Nephron (organoid): ENCODE results near the gene MYOM1.
"Not testable (repeated sequence)": the region's sequence is repeated elsewhere in the genome, so short reads cannot be mapped to it uniquely, and the experiment has no call there.

Experiments
- H3K27ac Mint-ChIP-seq, 3 experiments: 2 replicates each; pipeline ENCODE4 v1.8.0; 2020; ENCODE audit warnings: mixed read lengths in 3 of 3, mild to moderate bottlenecking in 2 of 3, moderate library complexity in 1 of 3
- H3K27me3 Mint-ChIP-seq: 2 replicates; pipeline ENCODE4 v1.8.0; 2021; ENCODE audit warnings: low read depth, mild to moderate bottlenecking, moderate library complexity, mixed read lengths
- H3K36me3 Mint-ChIP-seq: 2 replicates; pipeline ENCODE4 v1.8.0; 2020; ENCODE audit warnings: low read depth, mixed read lengths
- H3K4me1 Mint-ChIP-seq: 2 replicates; pipeline ENCODE4 v1.8.0; 2020; ENCODE audit warnings: mixed read lengths
- H3K4me3 Mint-ChIP-seq, 3 experiments: 2 replicates each; pipeline ENCODE4 v1.8.0; 2020; ENCODE audit warnings: mild to moderate bottlenecking in 3 of 3, mixed read lengths in 3 of 3, moderate library complexity in 2 of 3
- H3K9me3 Mint-ChIP-seq: 2 replicates; pipeline ENCODE4 v1.8.0; 2020; ENCODE audit warnings: mixed read lengths
- TF ChIP-seq, protein P1 (sequence below), 3 experiments: fragments of 200-600 bp; sonication (generic); IDR thresholded peaks; one replicate each; pipeline ENCODE4 v1.5.0; 2021; ENCODE audit warnings: antibody characterized with exemption in 3 of 3; ENCODE audit not compliant: unreplicated experiment in 3 of 3

MYOM1 gene

DNA sequence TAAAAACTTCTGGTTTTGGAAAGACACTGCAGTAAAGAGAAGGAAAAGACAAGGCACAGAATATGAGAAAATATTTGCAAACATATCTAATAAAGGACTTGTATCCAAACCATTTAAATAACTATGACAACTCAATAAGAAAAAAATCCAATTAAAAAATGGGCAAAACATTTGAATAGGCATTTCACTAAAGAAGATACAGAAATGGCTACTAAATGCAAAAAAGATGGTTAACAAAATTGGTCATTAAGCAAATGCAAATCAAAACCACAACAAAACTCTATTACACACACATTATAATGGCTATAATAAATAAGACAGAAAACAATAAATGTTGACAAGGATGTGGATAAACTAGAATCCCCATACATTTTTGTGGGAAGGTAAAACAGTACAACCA lies 14.5 kb downstream of the MYOM1 start:
- TF ChIP-seq, protein P1, sequence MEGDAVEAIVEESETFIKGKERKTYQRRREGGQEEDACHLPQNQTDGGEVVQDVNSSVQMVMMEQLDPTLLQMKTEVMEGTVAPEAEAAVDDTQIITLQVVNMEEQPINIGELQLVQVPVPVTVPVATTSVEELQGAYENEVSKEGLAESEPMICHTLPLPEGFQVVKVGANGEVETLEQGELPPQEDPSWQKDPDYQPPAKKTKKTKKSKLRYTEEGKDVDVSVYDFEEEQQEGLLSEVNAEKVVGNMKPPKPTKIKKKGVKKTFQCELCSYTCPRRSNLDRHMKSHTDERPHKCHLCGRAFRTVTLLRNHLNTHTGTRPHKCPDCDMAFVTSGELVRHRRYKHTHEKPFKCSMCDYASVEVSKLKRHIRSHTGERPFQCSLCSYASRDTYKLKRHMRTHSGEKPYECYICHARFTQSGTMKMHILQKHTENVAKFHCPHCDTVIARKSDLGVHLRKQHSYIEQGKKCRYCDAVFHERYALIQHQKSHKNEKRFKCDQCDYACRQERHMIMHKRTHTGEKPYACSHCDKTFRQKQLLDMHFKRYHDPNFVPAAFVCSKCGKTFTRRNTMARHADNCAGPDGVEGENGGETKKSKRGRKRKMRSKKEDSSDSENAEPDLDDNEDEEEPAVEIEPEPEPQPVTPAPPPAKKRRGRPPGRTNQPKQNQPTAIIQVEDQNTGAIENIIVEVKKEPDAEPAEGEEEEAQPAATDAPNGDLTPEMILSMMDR (IDR thresholded peaks at IDR 0.05; ENCODE audit: unreplicated experiment in 3 of 3), result no peak
- Mint-ChIP-seq H3K27me3 (no peaks in the 10 kb centered on the region), H3K27ac (no peak overlapping the region), H3K36me3 (peaks cover 11% of the 10 kb centered on the region), H3K4me1 (peaks cover 5% of the 10 kb centered on the region), H3K9me3 (peaks cover 35% of the 10 kb centered on the region), H3K4me3 (no peak overlapping the region)

DNA sequence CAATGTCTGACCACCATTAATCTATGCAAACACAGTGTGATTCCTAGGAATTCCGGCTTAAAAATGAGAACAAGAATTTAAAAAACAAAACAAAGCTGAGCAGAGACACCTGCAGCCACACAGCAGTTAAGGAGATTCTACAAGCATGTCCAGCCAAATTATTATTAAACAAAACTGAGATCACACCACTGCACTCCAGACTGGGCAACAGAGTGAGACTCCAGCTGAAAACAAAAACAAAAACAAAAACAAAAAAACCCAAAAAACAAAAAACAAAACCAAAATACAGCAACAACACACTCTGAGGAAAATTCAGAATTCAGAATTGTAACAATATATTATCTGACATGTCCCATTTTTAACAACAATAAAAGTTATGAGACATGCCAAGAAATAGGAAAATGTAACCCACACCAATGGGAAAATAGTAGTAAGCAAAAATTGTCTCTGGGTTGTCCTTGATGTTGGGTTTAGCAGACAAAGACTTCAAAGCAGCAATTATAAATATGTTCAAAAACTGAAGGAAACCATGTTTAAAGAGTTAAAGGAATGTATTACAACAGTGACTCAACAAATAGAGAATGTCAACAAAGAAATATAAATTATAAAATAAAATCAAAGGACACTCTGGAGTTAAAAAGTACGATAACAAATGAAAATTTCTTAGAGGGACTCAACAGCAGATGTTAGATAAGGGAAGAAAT lies 19.7 kb downstream of the MYOM1 start:
- Mint-ChIP-seq H3K36me3 (peaks cover 10% of the 10 kb centered on the region), H3K9me3 (peaks cover 31% of the 10 kb centered on the region), H3K27me3 (no peaks in the 10 kb centered on the region), H3K4me1 (peaks cover 14% of the 10 kb centered on the region), H3K4me3 (no peak overlapping the region), H3K27ac (no peak overlapping the region)
- TF ChIP-seq, protein P1 (IDR thresholded peaks at IDR 0.05; ENCODE audit: unreplicated experiment in 3 of 3), result no peak

DNA sequence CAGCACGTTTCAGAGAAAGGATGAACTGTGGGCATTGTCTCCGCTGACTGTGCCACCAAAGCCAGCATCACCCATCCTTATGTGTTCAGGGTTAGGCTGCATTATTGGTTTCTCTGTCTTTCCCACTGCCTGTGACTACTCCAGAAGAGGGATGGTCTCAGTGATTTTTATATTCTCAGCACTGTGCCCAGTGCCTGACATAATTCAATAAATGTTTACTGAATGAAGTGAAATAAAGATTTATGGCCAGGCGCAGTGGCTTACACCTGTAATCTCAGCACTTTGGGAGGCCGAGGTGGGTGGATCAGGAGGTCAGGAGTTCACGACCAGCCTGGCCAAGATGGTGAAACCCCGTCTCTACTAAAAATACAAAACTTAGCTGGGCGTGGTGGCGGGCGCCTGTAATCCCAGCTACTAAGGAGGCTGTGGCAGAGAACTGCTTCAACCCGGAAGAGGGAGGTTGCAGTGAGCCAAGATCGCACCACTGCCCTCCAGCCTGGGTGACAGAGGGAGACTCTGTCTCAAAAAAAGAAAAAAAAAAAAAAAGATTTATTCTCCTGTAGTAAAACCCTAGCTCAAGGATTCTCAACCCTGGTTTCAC lies 21.4 kb downstream of the MYOM1 start:
- not testable (repeated sequence) for H3K27ac Mint-ChIP-seq, H3K36me3 Mint-ChIP-seq, H3K4me3 Mint-ChIP-seq, H3K27me3 Mint-ChIP-seq
- peaks cover 16% of the 10 kb centered on the region for H3K9me3 Mint-ChIP-seq
- H3K4me1 Mint-ChIP-seq, result peaks cover 20% of the 10 kb centered on the region

DNA sequence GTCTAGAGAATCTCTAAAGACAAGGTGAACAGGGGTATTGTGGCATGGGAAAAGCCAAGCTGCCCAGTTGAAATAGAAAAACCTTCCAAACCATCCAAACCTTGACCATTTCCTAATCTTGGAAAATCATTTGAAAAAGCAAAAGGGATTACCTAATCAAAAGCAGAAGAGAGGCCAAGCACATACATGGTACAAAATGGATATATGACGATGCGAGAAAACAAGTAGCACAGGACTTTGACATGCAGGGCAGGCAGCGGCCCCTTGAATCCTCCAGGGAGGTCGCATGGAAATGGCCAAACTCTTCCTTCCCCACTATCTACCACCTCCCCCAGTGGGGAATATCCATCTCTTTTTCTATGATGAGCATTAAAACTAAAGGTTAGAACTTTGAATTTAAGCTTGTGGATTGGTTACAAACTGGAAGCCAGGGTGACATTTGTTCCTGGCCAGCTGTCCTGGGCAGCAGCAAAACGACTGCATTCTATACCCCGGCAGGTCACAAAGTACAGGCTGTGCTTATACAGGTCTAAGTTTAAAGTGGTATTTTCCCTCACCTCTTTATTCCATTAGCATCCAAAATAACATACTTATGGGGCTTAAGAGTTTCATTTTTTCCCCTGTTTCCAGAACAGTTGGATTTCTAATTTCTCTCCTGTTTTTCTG lies 24.7 kb downstream of the MYOM1 start:
- Mint-ChIP-seq H3K27me3 (no peaks in the 10 kb centered on the region), H3K4me3 (no peak overlapping the region), H3K4me1 (peaks cover 27% of the 10 kb centered on the region), H3K36me3 (no peaks in the 10 kb centered on the region), H3K27ac (no peak overlapping the region), H3K9me3 (peaks cover 3% of the 10 kb centered on the region)
- TF ChIP-seq, protein P1 (IDR thresholded peaks at IDR 0.05; ENCODE audit: unreplicated experiment in 3 of 3), result no peak

DNA sequence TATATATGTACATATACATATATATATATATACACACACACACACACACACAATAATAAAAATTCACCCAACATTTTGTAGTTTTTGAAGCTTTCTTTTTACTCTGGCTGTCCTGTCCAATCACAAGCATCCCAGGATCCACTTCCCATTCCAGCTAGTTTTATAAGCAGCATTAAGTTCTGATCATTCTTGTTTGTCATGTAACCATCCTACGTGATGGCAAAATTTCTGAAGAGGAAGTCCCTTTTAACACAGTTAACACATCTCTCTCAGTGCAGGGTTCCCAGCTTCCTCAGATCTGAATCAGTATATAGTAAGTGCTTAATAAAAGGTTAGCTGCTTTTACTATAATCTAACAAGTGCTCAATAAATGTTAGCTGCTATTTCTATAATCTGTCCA lies 26.4 kb downstream of the MYOM1 start:
- no peaks in the 10 kb centered on the region for H3K9me3 Mint-ChIP-seq
- H3K27me3 Mint-ChIP-seq, result no peaks in the 10 kb centered on the region
- TF ChIP-seq, protein P1 (IDR thresholded peaks at IDR 0.05; ENCODE audit: unreplicated experiment in 3 of 3), result no peak
- H3K4me3 Mint-ChIP-seq, result no peak overlapping the region
- no peak overlapping the region for H3K27ac Mint-ChIP-seq
- no peaks in the 10 kb centered on the region for H3K36me3 Mint-ChIP-seq
- H3K4me1 Mint-ChIP-seq, result peaks cover 27% of the 10 kb centered on the region

DNA sequence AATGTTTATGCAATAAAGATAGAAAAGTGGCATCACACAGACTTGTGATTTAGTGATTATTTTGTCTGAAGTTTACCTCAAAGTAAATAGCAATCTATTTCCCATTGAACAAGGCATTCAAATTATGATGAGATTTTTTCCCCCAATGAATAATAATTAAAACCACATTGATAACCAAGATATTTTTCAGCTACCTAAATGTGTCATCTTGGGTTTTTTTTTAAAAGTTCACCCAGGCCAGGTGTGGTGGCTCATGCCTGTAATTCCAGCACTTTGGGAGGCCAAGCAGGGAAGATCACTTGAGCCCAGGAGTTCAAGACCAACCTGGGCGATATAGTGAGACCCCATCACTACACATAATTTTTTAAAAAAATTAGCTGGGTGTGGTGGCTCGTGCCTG lies 27.0 kb downstream of the MYOM1 start:
- no peak overlapping the region for H3K4me3 Mint-ChIP-seq
- H3K27ac Mint-ChIP-seq, result no peak overlapping the region
- H3K9me3 Mint-ChIP-seq, result no peaks in the 10 kb centered on the region
- no peaks in the 10 kb centered on the region for H3K27me3 Mint-ChIP-seq
- peaks cover 27% of the 10 kb centered on the region for H3K4me1 Mint-ChIP-seq
- TF ChIP-seq, protein P1 (IDR thresholded peaks at IDR 0.05; ENCODE audit: unreplicated experiment in 3 of 3), result no peak
- no peaks in the 10 kb centered on the region for H3K36me3 Mint-ChIP-seq
